DOHH2 (cell line): Measurements from ENCODE around the gene SSBP1.

Experiments
- EZH2phosphoT487 ChIP-seq: fragments of 200-600 bp; sonication (generic); IDR thresholded peaks from 2 replicates; pipeline ENCODE4 v1.6.1; 2017; ENCODE audit warnings: borderline replicate concordance, mild to moderate bottlenecking, antibody characterized with exemption, low read length, moderate library complexity, mixed read lengths
- TF ChIP-seq, protein P1 (sequence below): fragments of 200-600 bp; sonication (generic); IDR thresholded peaks from one replicate; pipeline ENCODE4 v1.5.1; 2014; ENCODE audit warnings: antibody characterized with exemption, mild to moderate bottlenecking, low read depth, low read length; ENCODE audit not compliant: poor library complexity, severe bottlenecking

DNA sequence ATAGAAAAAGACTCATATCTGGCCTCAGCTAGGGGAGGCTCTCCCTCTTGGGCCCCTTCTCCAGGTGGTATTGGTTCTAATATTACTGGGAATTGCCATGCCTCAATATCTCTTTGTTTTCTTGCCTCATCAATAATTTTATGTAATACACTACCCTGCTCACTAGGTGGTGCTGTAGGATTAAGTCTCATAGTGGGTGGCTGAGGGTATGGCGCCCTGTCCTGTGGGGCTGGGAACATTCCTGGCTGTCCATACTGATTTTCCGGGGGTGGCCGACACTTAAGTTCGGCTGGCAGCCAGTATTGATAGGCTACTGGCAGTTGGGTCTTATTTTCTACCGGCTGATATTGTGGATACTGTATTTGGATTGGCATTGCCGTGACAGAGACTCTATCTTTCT is 16.8 kb downstream of the SSBP1 start:
- TF ChIP-seq, protein P1, sequence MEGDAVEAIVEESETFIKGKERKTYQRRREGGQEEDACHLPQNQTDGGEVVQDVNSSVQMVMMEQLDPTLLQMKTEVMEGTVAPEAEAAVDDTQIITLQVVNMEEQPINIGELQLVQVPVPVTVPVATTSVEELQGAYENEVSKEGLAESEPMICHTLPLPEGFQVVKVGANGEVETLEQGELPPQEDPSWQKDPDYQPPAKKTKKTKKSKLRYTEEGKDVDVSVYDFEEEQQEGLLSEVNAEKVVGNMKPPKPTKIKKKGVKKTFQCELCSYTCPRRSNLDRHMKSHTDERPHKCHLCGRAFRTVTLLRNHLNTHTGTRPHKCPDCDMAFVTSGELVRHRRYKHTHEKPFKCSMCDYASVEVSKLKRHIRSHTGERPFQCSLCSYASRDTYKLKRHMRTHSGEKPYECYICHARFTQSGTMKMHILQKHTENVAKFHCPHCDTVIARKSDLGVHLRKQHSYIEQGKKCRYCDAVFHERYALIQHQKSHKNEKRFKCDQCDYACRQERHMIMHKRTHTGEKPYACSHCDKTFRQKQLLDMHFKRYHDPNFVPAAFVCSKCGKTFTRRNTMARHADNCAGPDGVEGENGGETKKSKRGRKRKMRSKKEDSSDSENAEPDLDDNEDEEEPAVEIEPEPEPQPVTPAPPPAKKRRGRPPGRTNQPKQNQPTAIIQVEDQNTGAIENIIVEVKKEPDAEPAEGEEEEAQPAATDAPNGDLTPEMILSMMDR = peak; percentile 75
- no peak for TF ChIP-seq EZH2phosphoT487
